ENCODE measurements around the gene TANGO2. TPM values are rescaled to one million over a fixed set of nuclear protein-coding genes. Genes with fewer than 3 reads are reported as not detected.

The TANGO2 gene
- total and polyA plus RNA-seq, 10 of the 15 experiments (the other 5 are each of a cell fraction or from before 2014, with no cell fraction given): 4.0 to 24.8 (median 20.9) TPM

- no peak for TF ChIP-seq POU2F2 (IDR thresholded peaks at IDR 0.05; ENCODE audit: borderline replicate concordance, low read depth, low read length)
Observed at GRCh38 chr22:20016734-20017621, 3.9 kb upstream of the TANGO2 start, which contains the start of gene ARVCF (continued).

GRCh38 chr22:20017622-20017958, 3.3 kb upstream of the TANGO2 start:
- no peak overlapping the region; the same call in 1 of the 2 replicates for H3K4me2 ChIP-seq (ENCODE audit: control insufficient read depth, insufficient read depth)
- no peak for DNase-seq (ENCODE audit: low read depth, low spot score)
- ATAC-seq: no peak
- no peaks in the 10 kb centered on the region for H3K36me3 ChIP-seq (ENCODE audit: control insufficient read depth in 2 of 2, insufficient read depth in 2 of 2, low read length in 1 of 2)
- H4K20me1 ChIP-seq (ENCODE audit: control insufficient read depth, insufficient read depth): no peaks in the 10 kb centered on the region; the same call in 1 of the 2 replicates
- H3K9me3 ChIP-seq (replicated peaks; ENCODE audit: control insufficient read depth, insufficient read depth, low read length): no peaks in the 10 kb centered on the region
- 38% methylated on average over 9 of the region's 9 CpGs for WGBS (ENCODE audit: insufficient coverage, insufficient replicate concordance, low lambda C conversion rate, missing lambda C conversion rate)
- TF ChIP-seq RELA (IDR thresholded peaks at IDR 0.05; ENCODE audit: borderline replicate concordance, partially characterized antibody) (no peak), MEF2B (IDR thresholded peaks at IDR 0.05; ENCODE audit: partially characterized antibody, poor library complexity, severe bottlenecking) (no peak), POLR2A (IDR thresholded peaks at IDR 0.05; ENCODE audit: low read depth, low read length) (no peak), FOS (IDR thresholded peaks at IDR 0.05; ENCODE audit: borderline replicate concordance, extremely low read depth, insufficient read length) (no peak), ATF7 (IDR thresholded peaks at IDR 0.05; ENCODE audit: low read depth) (no peak), PBX3 (IDR thresholded peaks at IDR 0.05; ENCODE audit: insufficient replicate concordance, low read depth, low read length) (no peak), SKIL (IDR thresholded peaks at IDR 0.05; ENCODE audit: low read depth, poor library complexity, severe bottlenecking) (no peak), ZBTB11 (CRISPR knock-in tag; IDR thresholded peaks at IDR 0.05) (no peak), ASH2L (IDR thresholded peaks at IDR 0.05; ENCODE audit: borderline replicate concordance, low read depth) (no peak), ZNF217 (IDR thresholded peaks at IDR 0.05) (no peak), USF2 (IDR thresholded peaks at IDR 0.05; ENCODE audit: borderline replicate concordance, low read depth, low read length) (no peak), CBX3 (IDR thresholded peaks at IDR 0.05; ENCODE audit: borderline replicate concordance, low read depth) (no peak)
- H2AFZ ChIP-seq (ENCODE audit: control insufficient read depth, low read depth, low read length): no peak overlapping the region
- CTCF ChIA-PET: no interaction called here
- no TSS peak for BruUV-seq (replicated peaks)
- H3K9ac ChIP-seq (ENCODE audit: control insufficient read depth, insufficient read depth, low read length): no peak overlapping the region
- SMC1A ChIA-PET (ENCODE audit: uncharacterized antibody, unreplicated experiment): no interaction called here
- POLR2A ChIA-PET: no interaction called here
- no peak for FAIRE-seq
- intact Hi-C loops (cut with micrococcal nuclease; ENCODE audit: unreplicated experiment): no loop called here
- no peak overlapping the region for H3K27ac ChIP-seq (ENCODE audit: control insufficient read depth, insufficient read depth)
- peaks cover 16% of the 10 kb centered on the region for H3K79me2 ChIP-seq (ENCODE audit: control insufficient read depth, insufficient read depth, low read length)
- no peak overlapping the region for H3K4me3 ChIP-seq
- H3K4me1 ChIP-seq (ENCODE audit: control insufficient read depth, insufficient read depth, low read length): peaks cover 5% of the 10 kb centered on the region
- in situ Hi-C loops (cut with MboI): no loop called here
- RAD21 ChIA-PET (ENCODE audit: unreplicated experiment): no interaction called here
- peaks cover 8 to 12% of the 10 kb centered on the region in 2 experiments; a peak in 3 of 4 replicates for H3K27me3 ChIP-seq (replicated peaks in 1 of 2; ENCODE audit: control insufficient read depth in 2 of 2, insufficient read depth in 2 of 2, low read length in 1 of 2)
